SKM-1 (cell line): ENCODE results near the gene MRPS2.
"Not testable (repeated sequence)": the region's sequence is repeated elsewhere in the genome, so short reads cannot be mapped to it uniquely, and the experiment has no call there.

Source experiments
- DNase-seq: peaks from one replicate; lab custom pipeline; 2025; ENCODE audit not compliant: unreplicated experiment; lab: John Stamatoyannopoulos, UW

Gene MRPS2

GRCh38 chr9:135500525-135501260 is at the start of gene MRPS2:
Gene MRPS2 (plus strand): TSS chr9:135500682. CDS start chr9:135500711, 29 bp downstream.
- peak; percentile 60 for DNase-seq

DNA sequence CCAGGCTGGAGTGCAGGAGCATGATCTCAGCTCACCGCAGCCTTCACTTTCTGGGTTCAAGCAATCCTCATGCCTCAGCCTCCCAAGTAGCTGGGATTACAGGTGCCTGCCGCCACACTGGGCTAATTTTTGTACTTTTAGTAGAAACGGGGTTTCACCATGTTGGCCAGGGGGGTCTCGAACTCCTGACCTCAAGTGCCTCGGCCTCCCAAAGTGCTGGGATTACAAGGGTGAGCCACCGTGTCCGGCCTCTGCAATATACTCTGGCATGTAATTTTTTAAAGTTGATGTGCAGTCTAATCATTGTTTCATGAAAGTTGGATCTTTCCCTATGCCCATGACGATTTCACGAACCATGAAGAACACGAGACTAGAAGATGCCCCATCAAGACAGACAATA is 49.5 kb upstream of the MRPS2 start:
- DNase-seq, result no peak

DNA sequence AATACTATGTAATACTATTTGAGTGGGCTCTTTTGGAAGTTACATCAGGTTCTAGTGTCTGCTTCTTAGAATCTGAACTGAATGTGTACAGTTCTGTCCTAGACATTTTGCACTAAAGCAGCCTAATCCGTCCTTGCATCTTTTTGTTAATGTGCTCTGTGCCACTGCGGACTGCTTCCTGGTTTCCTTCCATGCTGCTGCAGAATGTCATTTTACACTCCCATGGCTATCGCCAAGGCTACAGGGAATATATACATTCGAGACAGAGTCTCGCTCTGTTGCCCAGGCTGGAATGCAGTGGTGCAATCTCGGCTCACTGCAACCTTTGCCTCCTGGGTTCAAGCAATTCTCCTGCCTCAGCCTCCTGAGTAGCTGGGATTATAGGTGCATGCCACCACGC is 48.6 kb upstream of the MRPS2 start:
- DNase-seq, result not testable (repeated sequence)

GRCh38 chr9:135454737-135455136 is 45.7 kb upstream of the MRPS2 start:
- DNase-seq, result no peak

DNA sequence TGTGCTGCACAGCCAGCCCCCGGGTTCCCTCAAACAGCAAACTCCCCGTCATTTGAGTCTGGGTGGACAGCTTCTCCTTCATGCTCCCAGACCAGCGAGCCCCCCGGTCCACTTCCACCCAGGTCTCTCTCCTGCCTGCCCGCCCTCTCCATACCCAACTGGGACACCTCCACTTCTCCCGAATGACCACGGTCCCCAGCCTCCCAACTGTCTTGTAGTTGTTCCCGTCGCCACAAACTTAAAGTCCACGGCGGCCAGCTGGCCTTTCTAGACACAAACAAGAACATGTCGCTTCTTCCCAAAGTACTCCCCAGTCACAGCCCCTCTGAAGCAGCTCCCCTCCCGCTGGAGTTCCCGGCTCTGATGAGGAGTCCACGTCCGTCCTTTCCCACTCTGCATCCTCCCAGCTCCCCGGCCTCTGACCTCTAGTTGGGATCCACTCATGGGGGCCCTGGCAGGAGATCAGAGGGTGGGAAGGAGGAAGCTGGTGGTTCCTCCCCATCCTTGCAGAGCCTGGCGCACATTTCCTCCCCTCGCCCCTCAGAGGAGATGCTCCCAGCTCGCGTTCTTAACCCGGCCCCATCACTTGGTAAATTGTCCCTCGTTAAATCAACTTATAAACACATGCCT is 45.0 kb upstream of the MRPS2 start:
- no peak for DNase-seq

- DNase-seq, result no peak
Observed at GRCh38 chr9:135456436-135457104, 43.9 kb upstream of the MRPS2 start.

- not testable (repeated sequence) for DNase-seq
Observed at GRCh38 chr9:135458478-135458877, 42.0 kb upstream of the MRPS2 start.

GRCh38 chr9:135461936-135462335 is 38.5 kb upstream of the MRPS2 start:
- DNase-seq, result no peak

DNA sequence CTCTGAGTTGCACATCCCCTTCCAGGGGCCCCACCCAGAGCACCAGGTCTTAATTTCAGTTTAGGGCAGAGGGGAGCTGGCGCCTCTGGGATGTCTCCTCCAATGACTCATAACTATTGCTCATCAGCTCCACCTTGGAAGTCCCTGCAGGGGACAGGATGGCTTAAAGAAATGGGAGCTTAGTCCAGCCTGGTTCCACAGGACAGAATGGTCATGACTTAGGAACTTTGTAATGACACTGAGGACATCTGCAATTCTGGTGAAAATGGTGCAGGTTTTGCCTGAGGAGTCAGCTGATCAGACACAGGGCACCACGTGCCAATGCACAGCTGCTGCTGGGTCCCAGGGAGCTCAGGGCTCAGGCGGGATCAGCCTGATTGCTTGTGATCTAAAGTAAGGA is 37.3 kb upstream of the MRPS2 start:
- DNase-seq, result no peak

- no peak for DNase-seq
Observed at GRCh38 chr9:135464181-135464580, 36.3 kb upstream of the MRPS2 start.

GRCh38 chr9:135468854-135469521 is 31.5 kb upstream of the MRPS2 start:
- DNase-seq, result no peak

DNA sequence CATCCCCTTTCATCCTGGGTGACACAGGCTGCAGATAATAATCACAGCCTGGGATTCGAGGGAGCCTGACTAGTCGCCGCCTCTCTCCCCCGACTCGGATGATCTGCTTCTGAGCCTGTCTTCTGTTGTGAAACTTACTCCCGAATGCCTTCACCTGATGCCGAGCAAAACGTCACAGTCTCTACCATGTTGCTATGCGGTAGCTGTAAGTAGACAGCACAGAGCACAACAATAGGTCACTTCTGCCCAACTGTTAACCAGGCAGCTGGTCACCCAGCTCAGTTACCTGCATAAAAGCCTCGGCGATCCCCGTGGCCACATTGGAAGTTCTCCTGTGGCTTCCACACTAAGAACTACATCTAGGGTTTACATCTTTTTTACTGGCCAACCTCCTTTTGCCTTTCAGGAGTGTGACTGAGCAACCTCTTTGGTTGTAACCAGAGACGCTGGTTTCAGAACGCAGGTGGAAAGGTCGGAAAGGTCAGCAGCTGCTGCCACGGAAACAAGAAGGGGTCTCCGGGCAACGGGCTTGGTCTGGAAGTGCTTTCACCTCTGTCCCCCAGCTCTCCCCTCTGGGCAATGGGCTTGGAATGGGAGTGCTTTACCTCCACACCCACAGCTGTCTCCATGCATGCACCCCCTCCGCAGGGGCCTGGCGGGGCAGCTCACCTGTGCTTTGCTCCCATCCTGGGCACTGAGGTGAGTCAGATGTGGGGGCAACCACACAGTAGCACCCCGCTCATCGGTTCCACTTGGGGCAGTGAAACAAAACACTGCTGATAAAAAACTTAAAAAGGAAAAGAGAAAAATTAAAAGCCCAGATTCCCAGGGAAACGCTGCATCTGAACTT is 28.5 kb upstream of the MRPS2 start:
- DNase-seq, result no peak

GRCh38 chr9:135473972-135474543 is 26.4 kb upstream of the MRPS2 start:
- no peak for DNase-seq

GRCh38 chr9:135474915-135475314 is 25.6 kb upstream of the MRPS2 start:
- DNase-seq, result no peak

DNA sequence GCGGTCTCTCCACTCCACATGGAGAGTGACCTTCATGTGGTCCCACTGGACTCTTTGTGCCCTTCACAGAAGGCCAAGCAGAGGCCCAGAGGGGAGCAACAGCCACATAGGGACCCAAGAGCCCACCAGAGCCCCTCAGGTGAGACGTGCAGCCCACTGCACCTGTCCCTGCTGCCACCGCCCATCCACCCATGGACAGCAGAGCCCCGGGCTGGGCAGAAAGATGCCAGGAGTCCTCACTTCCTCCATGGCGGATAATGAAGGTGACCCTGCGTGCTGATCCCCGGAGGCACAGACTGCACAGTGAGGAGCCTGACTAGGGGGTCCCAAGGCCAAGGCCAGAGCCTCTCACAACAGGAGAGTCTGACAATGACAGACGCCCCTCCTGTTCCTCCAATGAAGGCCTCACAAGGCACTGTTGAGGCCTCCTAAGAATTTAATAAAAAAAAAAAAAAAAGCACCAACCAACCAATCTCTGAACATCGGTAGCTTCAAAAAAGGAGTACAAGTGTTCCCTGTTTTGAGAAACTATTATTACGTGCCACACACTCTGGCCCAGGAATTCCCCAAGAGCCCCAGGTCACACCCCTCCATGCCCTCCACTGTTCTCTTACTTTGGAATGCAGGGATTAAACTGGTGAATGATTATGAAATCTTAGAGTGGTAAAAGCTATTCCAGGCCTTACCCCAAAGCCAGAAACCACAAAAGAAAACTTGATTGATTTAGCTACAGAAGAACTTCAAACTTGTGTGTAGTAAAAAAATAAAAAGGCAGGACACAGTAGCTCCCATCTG is 23.7 kb upstream of the MRPS2 start:
- DNase-seq, result no peak

DNA sequence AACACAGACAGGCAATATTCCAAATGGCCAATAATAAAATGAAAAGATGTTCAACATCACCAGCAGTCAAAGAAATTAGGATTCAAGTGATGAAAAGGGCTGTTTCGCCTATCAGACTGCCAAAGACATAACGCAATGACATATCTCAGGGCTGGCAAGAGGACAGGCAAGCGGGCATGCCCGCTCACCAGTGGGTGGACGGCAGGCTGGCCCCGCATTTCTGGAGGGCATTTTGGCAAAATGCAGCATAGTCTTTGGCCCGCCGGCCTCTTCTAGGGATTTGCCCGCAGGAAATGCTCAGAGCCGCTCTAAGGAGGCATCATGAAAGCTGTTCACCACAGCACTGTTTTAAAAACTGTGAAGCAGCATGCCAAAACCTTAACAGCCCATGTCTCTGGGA is 22.3 kb upstream of the MRPS2 start:
- DNase-seq, result no peak

DNA sequence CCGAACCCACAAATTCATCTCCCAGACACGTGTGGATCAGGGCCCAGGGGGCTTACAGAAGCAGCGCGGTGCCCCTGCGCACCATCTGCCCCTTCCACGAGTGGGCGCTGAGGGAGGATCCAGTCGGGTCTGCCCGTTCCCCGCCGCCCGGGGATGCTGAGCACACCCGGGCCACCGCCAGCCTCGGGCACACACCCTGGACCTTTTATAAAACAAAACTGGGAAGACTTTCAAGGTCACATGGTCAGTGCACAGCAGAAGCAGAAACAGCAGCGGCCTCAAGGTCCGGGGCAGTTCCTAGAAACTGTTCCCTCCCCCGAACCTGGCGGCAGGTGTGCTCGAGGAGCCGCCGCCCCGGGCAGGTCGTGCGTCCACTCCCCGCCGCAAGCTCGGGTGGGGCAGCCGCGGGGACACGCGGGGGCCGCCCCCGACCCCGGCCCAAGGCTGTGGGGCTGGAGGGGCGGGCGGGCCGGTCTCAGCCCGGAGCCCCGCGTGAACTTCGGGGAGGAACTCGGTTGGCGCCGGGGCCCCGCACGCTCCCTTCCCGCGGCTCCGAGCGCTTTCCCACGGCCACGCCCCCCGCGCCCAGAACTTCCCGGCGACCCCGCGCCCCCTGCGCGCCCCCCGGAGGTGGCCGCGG is 21.5 kb upstream of the MRPS2 start:
- DNase-seq, result no peak

GRCh38 chr9:135479469-135480052 is 20.9 kb upstream of the MRPS2 start, which contains the start of gene PPP1R26:
Gene PPP1R26 (plus strand): TSS chr9:135479782. CDS start chr9:135484511, 4,729 bp downstream.
- no peak for DNase-seq
